ENCODE results near the gene FCAMR. TPM values are rescaled to one million over a fixed set of nuclear protein-coding genes. Genes with fewer than 3 reads are reported as not detected.

FCAMR gene
- total and polyA plus RNA-seq, 4 donors = 0.14 to 0.59 (median 0.39) TPM

- Histone ChIP-seq H3K9me3 (ENCODE audit: control insufficient read depth in 4 of 4, low read length in 3 of 4) (no peaks in the 10 kb centered on the region), H3K27ac (ENCODE audit: low read depth in 1 of 2, low read length in 2 of 2) (no peak overlapping the region), H3K27me3 (ENCODE audit: control insufficient read depth in 4 of 4, insufficient read depth in 4 of 4, low read length in 3 of 4) (no peaks in the 10 kb centered on the region), H3K4me1 (ENCODE audit: control insufficient read depth in 4 of 4, insufficient read depth in 4 of 4, low read length in 3 of 4) (peaks cover 4 to 40% (median 33%) of the 10 kb centered on the region in 4 donors), H3K36me3 (ENCODE audit: control insufficient read depth in 4 of 4, insufficient read depth in 3 of 4, low read depth in 1 of 4, low read length in 3 of 4) (no peaks in the 10 kb centered on the region), H3K9ac (ENCODE audit: low read depth in 1 of 2, low read length in 2 of 2) (no peak overlapping the region), H3K4me3 (ENCODE audit: low read depth in 1 of 3, low read length in 3 of 3) (no peak overlapping the region)
- TF ChIP-seq GABPA (IDR thresholded peaks at IDR 0.05 in 1 of 2, conservative IDR thresholded peaks at IDR 0.05 in 1 of 2) = no peak
- no peak for TF ChIP-seq MAX (IDR thresholded peaks at IDR 0.05)
- TF ChIP-seq NR2F2 (IDR thresholded peaks at IDR 0.05) = no peak
- no peak for TF ChIP-seq RXRA (IDR thresholded peaks at IDR 0.05)
- TF ChIP-seq SP1 (IDR thresholded peaks at IDR 0.05) = no peak
- no peak for TF ChIP-seq REST (IDR thresholded peaks at IDR 0.05)
- TF ChIP-seq HNF4A (conservative IDR thresholded peaks at IDR 0.05) = no peak
- WGBS = 95% methylated on average over 3 of the region's 3 CpGs
- peak; percentile 14 for DNase-seq (ENCODE audit: low spot score)
These were observed 3.9 kb upstream of the FCAMR start for GRCh38 chr1:206974140-206974539.

GRCh38 chr1:206972728-206973127 lies 2.5 kb upstream of the FCAMR start:
- peak overlapping the region in 1 of 2 donors; percentile 31 for H3K27ac ChIP-seq (ENCODE audit: low read depth in 1 of 2, low read length in 2 of 2)
- peak; percentile 13 to 61 for TF ChIP-seq HNF4A (conservative IDR thresholded peaks at IDR 0.05)
- TF ChIP-seq ATF3 (IDR thresholded peaks at IDR 0.05) = no peak
- TF ChIP-seq HNF4G (IDR thresholded peaks at IDR 0.05) = peak; percentile 34
- peak; percentile 12 for TF ChIP-seq MAX (IDR thresholded peaks at IDR 0.05)
- peak; percentile 47 for TF ChIP-seq SP1 (IDR thresholded peaks at IDR 0.05)
- TF ChIP-seq GABPA (IDR thresholded peaks at IDR 0.05 in 1 of 2, conservative IDR thresholded peaks at IDR 0.05 in 1 of 2) = no peak
- no peaks in the 10 kb centered on the region for H3K9me3 ChIP-seq (ENCODE audit: control insufficient read depth in 4 of 4, low read length in 3 of 4)
- H3K9ac ChIP-seq (ENCODE audit: low read depth in 1 of 2, low read length in 2 of 2) = no peak overlapping the region
- H3K4me1 ChIP-seq (ENCODE audit: control insufficient read depth in 4 of 4, insufficient read depth in 4 of 4, low read length in 3 of 4) = peaks cover 6 to 50% (median 44%) of the 10 kb centered on the region in 4 donors
- H3K36me3 ChIP-seq (ENCODE audit: control insufficient read depth in 4 of 4, insufficient read depth in 3 of 4, low read depth in 1 of 4, low read length in 3 of 4) = no peaks in the 10 kb centered on the region
- H3K27me3 ChIP-seq (ENCODE audit: control insufficient read depth in 4 of 4, insufficient read depth in 4 of 4, low read length in 3 of 4) = no peaks in the 10 kb centered on the region
- no peak overlapping the region for H3K4me3 ChIP-seq (ENCODE audit: low read depth in 1 of 3, low read length in 3 of 3)
- DNase-seq (ENCODE audit: low spot score) = no peak
- WGBS = 28% methylated on average over 2 of the region's 2 CpGs

- TF ChIP-seq GABPA (IDR thresholded peaks at IDR 0.05 in 1 of 2, conservative IDR thresholded peaks at IDR 0.05 in 1 of 2) (no peak), SP1 (IDR thresholded peaks at IDR 0.05) (no peak), ZBTB33 (IDR thresholded peaks at IDR 0.05) (no peak), JUND (IDR thresholded peaks at IDR 0.05) (no peak), MAX (IDR thresholded peaks at IDR 0.05) (no peak), YY1 (IDR thresholded peaks at IDR 0.05) (no peak), HNF4A (conservative IDR thresholded peaks at IDR 0.05) (no peak), RAD21 (IDR thresholded peaks at IDR 0.05) (no peak), HNF4G (IDR thresholded peaks at IDR 0.05) (no peak), TAF1 (conservative IDR thresholded peaks at IDR 0.05) (no peak), RXRA (IDR thresholded peaks at IDR 0.05) (no peak), REST (IDR thresholded peaks at IDR 0.05) (no peak), FOXA2 (IDR thresholded peaks at IDR 0.05) (no peak)
- Histone ChIP-seq H3K9ac (ENCODE audit: low read depth in 1 of 2, low read length in 2 of 2) (no peak overlapping the region), H3K9me3 (ENCODE audit: control insufficient read depth in 4 of 4, low read length in 3 of 4) (no peaks in the 10 kb centered on the region), H3K27me3 (ENCODE audit: control insufficient read depth in 4 of 4, insufficient read depth in 4 of 4, low read length in 3 of 4) (no peaks in the 10 kb centered on the region), H3K4me1 (ENCODE audit: control insufficient read depth in 4 of 4, insufficient read depth in 4 of 4, low read length in 3 of 4) (peaks cover 6 to 56% (median 47%) of the 10 kb centered on the region in 4 donors), H3K36me3 (ENCODE audit: control insufficient read depth in 4 of 4, insufficient read depth in 3 of 4, low read depth in 1 of 4, low read length in 3 of 4) (no peaks in the 10 kb centered on the region), H3K27ac (ENCODE audit: low read depth in 1 of 2, low read length in 2 of 2) (peak overlapping the region; percentile 16 to 78), H3K4me3 (ENCODE audit: low read depth in 1 of 3, low read length in 3 of 3) (no peak overlapping the region)
- 68% methylated on average over 2 of the region's 2 CpGs for WGBS
- peak; percentile 6 for DNase-seq (ENCODE audit: low spot score)
These were observed 882 bp upstream of the FCAMR start for GRCh38 chr1:206971029-206971655.
